GM23338 (cell line): ENCODE data around the gene OTOG. TPM values are rescaled to one million over a fixed set of nuclear protein-coding genes. Genes with fewer than 3 reads are reported as not detected.

Source experiments
- ATAC-seq: fragments of 200-7000 bp; cut with Tn5 transposase; 3 replicates; pipeline ENCODE4 v1.9.1; 2020
- DNase-seq: peaks from one replicate; pipeline ENCODE4 v3.0.0-alpha.2; 2015; ENCODE audit warnings: low spot score
- H2AFZ ChIP-seq: fragments of 200-600 bp; sonication (generic); 2 replicates; pipeline ENCODE4 v1.8.0; 2016; ENCODE audit warnings: antibody characterized with exemption, mild to moderate bottlenecking, moderate library complexity
- H3F3A ChIP-seq: fragments of 200-600 bp; sonication (generic); replicated peaks from 2 replicates; pipeline ENCODE4 v1.8.0; 2017; ENCODE audit warnings: antibody characterized with exemption, mixed run types, low read depth
- H3K27ac ChIP-seq: fragments of 200-600 bp; sonication (generic); 2 replicates; pipeline ENCODE4 v1.6.1; 2016; ENCODE audit warnings: low read depth
- H3K27me3 ChIP-seq: fragments of 200-600 bp; sonication (generic); 2 replicates; pipeline ENCODE4 v1.8.0; 2016; ENCODE audit warnings: mild to moderate bottlenecking, mixed run types, moderate library complexity; ENCODE audit not compliant: insufficient read depth
- H3K36me3 ChIP-seq: fragments of 200-600 bp; sonication (generic); 2 replicates; pipeline ENCODE4 v1.8.0; 2016; ENCODE audit warnings: mild to moderate bottlenecking; ENCODE audit not compliant: insufficient read depth
- H3K4me1 ChIP-seq: fragments of 200-600 bp; sonication (generic); 2 replicates; pipeline ENCODE4 v1.8.0; 2016; ENCODE audit warnings: mild to moderate bottlenecking, moderate library complexity; ENCODE audit not compliant: insufficient read depth
- H3K4me2 ChIP-seq: fragments of 200-600 bp; sonication (generic); 2 replicates; pipeline ENCODE4 v1.7.1; 2017; ENCODE audit warnings: mixed run types
- H3K4me3 ChIP-seq: fragments of 200-600 bp; sonication (generic); 2 replicates; pipeline ENCODE4 v1.6.1; 2016; ENCODE audit warnings: mixed run types
- H3K79me2 ChIP-seq: fragments of 200-600 bp; sonication (generic); replicated peaks from 2 replicates; pipeline ENCODE4 v1.8.0; 2017; ENCODE audit warnings: mild to moderate bottlenecking; ENCODE audit not compliant: insufficient read depth
- H3K9me2 ChIP-seq: fragments of 200-600 bp; sonication (generic); 2 replicates; pipeline ENCODE4 v1.8.0; 2017; ENCODE audit not compliant: insufficient read depth
- H4K20me1 ChIP-seq: fragments of 200-600 bp; sonication (generic); replicated peaks from 2 replicates; pipeline ENCODE4 v1.8.0; 2017; ENCODE audit warnings: mild to moderate bottlenecking; ENCODE audit not compliant: insufficient read depth
- H3K27ac Mint-ChIP-seq: 2 replicates; pipeline ENCODE4 v1.8.0; 2020; ENCODE audit warnings: inconsistent platforms, mild to moderate bottlenecking, moderate library complexity, mixed read lengths
- H3K27me3 Mint-ChIP-seq: 3 replicates; pipeline ENCODE4 v1.8.0; 2022; ENCODE audit warnings: low read depth, mild to moderate bottlenecking, moderate library complexity, mixed read lengths, inconsistent platforms; ENCODE audit not compliant: insufficient read depth, poor library complexity
- H3K36me3 Mint-ChIP-seq: 3 replicates; pipeline ENCODE4 v1.8.0; 2021; ENCODE audit warnings: low read depth, mild to moderate bottlenecking, inconsistent platforms, moderate library complexity, mixed read lengths
- H3K4me1 Mint-ChIP-seq: 3 replicates; pipeline ENCODE4 v1.8.0; 2020; ENCODE audit warnings: mild to moderate bottlenecking, inconsistent platforms, mixed read lengths
- H3K4me3 Mint-ChIP-seq: 3 replicates; pipeline ENCODE4 v1.8.0; 2021; ENCODE audit warnings: moderate library complexity, mild to moderate bottlenecking, inconsistent platforms, mixed read lengths
- H3K9me3 Mint-ChIP-seq: 3 replicates; pipeline ENCODE4 v1.8.0; 2020; ENCODE audit warnings: moderate library complexity, mild to moderate bottlenecking, inconsistent platforms, mixed read lengths
- JUNB ChIP-seq: IDR thresholded peaks from one replicate; pipeline ENCODE4 v1.6.1; 2016; ENCODE audit warnings: antibody characterized with exemption; ENCODE audit not compliant: unreplicated experiment
- NANOG ChIP-seq: IDR thresholded peaks from 2 replicates; pipeline ENCODE4 v1.6.1; 2016; ENCODE audit warnings: antibody characterized with exemption, borderline replicate concordance
- POLR2AphosphoS5 ChIP-seq: IDR thresholded peaks from 2 replicates; pipeline ENCODE4 v1.6.1; 2016; ENCODE audit warnings: antibody characterized with exemption, low read depth
- ZNF114 ChIP-seq: fragments of 250-450 bp; sonication (Bioruptor Pico); IDR thresholded peaks from 2 replicates; pipeline ENCODE4 v1.5.0; 2020; ENCODE audit warnings: mild to moderate bottlenecking, moderate library complexity
- polyA plus RNA-seq: library from polyadenylated mRNA; unstranded; fragments of >200 nt; fragmentation: Nextera tagmentation; extraction: Ambion mirVana; gene quantifications from 2 replicates; pipeline ENCODE4 v1.2.1, GENCODE V29; 2016
- total RNA-seq: library from RNA; depleted of rRNA; stranded (reverse); fragments of >200 nt; shearing (Covaris generic); gene quantifications from 2 replicates; pipeline ENCODE4 v1.2.3, GENCODE V29; 2014
- TF ChIP-seq, protein P1 (sequence below): fragments of 250-450 bp; sonication (Bioruptor Pico); IDR thresholded peaks from 2 replicates; pipeline ENCODE4 v1.5.0; 2020; ENCODE audit warnings: mild to moderate bottlenecking, moderate library complexity
- TF ChIP-seq, protein P2 (sequence below): IDR thresholded peaks from 2 replicates; pipeline ENCODE4 v1.6.1; 2016; ENCODE audit warnings: antibody characterized with exemption
- TF ChIP-seq, protein P3 (sequence below), 2 experiments: fragments of 200-600 bp in 1 of 2; sonication (generic) in 1 of 2; conservative IDR thresholded peaks; 2 replicates each; pipeline versions ENCODE4 v1.5.1 to v1.6.1; 2016 to 2017; ENCODE audit warnings: antibody characterized with exemption in 2 of 2, low read depth in 2 of 2, mild to moderate bottlenecking in 2 of 2, moderate library complexity in 1 of 2

The OTOG gene
- total and polyA plus RNA-seq, 2 experiments from 2014 or later, result 0.40 to 0.52 TPM

DNA sequence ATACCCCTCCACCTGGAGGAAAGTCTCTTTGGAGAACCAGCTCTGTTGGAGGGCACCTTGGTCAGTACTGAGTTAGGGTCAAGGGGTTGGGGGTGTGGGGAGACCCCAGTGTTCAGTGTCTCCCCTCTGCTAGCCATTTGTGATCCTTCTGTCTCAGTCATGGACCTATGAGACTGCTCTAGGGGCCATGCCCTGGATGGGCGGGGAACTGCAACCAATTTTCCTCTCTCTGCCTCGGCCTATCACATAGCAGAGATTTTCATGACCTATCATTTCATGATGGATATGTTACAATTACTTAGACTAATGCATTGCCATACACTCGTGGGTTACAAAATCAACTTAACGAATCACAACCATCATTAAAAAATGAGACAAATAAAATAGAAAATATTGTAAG is 7.4 kb downstream of the OTOG start (continued):
- TF ChIP-seq, protein P1, sequence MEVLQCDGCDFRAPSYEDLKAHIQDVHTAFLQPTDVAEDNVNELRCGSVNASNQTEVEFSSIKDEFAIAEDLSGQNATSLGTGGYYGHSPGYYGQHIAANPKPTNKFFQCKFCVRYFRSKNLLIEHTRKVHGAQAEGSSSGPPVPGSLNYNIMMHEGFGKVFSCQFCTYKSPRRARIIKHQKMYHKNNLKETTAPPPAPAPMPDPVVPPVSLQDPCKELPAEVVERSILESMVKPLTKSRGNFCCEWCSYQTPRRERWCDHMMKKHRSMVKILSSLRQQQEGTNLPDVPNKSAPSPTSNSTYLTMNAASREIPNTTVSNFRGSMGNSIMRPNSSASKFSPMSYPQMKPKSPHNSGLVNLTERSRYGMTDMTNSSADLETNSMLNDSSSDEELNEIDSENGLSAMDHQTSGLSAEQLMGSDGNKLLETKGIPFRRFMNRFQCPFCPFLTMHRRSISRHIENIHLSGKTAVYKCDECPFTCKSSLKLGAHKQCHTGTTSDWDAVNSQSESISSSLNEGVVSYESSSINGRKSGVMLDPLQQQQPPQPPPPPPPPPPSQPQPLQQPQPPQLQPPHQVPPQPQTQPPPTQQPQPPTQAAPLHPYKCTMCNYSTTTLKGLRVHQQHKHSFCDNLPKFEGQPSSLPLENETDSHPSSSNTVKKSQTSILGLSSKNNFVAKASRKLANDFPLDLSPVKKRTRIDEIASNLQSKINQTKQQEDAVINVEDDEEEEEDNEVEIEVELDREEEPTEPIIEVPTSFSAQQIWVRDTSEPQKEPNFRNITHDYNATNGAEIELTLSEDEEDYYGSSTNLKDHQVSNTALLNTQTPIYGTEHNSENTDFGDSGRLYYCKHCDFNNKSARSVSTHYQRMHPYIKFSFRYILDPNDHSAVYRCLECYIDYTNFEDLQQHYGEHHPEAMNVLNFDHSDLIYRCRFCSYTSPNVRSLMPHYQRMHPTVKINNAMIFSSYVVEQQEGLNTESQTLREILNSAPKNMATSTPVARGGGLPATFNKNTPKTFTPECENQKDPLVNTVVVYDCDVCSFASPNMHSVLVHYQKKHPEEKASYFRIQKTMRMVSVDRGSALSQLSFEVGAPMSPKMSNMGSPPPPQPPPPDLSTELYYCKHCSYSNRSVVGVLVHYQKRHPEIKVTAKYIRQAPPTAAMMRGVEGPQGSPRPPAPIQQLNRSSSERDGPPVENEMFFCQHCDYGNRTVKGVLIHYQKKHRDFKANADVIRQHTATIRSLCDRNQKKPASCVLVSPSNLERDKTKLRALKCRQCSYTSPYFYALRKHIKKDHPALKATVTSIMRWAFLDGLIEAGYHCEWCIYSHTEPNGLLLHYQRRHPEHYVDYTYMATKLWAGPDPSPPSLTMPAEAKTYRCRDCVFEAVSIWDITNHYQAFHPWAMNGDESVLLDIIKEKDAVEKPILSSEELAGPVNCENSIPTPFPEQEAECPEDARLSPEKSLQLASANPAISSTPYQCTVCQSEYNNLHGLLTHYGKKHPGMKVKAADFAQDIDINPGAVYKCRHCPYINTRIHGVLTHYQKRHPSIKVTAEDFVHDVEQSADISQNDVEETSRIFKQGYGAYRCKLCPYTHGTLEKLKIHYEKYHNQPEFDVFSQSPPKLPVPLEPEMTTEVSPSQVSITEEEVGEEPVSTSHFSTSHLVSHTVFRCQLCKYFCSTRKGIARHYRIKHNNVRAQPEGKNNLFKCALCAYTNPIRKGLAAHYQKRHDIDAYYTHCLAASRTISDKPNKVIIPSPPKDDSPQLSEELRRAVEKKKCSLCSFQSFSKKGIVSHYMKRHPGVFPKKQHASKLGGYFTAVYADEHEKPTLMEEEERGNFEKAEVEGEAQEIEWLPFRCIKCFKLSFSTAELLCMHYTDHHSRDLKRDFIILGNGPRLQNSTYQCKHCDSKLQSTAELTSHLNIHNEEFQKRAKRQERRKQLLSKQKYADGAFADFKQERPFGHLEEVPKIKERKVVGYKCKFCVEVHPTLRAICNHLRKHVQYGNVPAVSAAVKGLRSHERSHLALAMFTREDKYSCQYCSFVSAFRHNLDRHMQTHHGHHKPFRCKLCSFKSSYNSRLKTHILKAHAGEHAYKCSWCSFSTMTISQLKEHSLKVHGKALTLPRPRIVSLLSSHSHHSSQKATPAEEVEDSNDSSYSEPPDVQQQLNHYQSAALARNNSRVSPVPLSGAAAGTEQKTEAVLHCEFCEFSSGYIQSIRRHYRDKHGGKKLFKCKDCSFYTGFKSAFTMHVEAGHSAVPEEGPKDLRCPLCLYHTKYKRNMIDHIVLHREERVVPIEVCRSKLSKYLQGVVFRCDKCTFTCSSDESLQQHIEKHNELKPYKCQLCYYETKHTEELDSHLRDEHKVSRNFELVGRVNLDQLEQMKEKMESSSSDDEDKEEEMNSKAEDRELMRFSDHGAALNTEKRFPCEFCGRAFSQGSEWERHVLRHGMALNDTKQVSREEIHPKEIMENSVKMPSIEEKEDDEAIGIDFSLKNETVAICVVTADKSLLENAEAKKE (CRISPR knock-in tag), result no peak
- TF ChIP-seq JUNB, result no peak
- no peak for TF ChIP-seq NANOG

DNA sequence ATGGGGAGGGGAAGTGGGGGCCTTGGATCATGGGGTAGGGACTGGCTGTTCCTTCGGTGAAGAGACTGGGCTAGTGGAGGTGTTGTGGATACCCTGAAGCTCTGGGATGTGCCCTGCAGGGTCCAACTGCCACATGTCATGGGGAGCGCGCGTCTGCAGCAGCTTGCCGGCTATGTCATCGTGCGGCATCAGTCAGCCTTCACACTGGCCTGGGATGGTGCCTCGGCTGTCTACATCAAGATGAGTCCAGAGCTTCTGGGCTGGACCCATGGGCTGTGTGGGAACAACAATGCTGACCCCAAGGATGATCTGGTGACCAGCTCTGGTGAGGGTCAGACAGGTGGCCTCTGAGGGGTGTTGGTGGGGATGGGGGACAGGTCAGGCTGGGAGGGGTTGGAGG is 9.9 kb downstream of the OTOG start:
- DNase-seq, result no peak
- H3K4me1 Mint-ChIP-seq, result no peaks in the 10 kb centered on the region; the same call in 2 of the 3 replicates
- ATAC-seq, result no peak
- H3K4me3 Mint-ChIP-seq, result no peak overlapping the region
- Histone ChIP-seq H4K20me1 (no peaks in the 10 kb centered on the region), H3K4me2 (no peak overlapping the region), H3F3A (no peaks in the 10 kb centered on the region), H3K36me3 (no peaks in the 10 kb centered on the region), H3K4me1 (no peaks in the 10 kb centered on the region), H3K27ac (no peak overlapping the region), H2AFZ (no peak overlapping the region), H3K27me3 (no peaks in the 10 kb centered on the region), H3K4me3 (no peak overlapping the region), H3K9me2 (no peaks in the 10 kb centered on the region), H3K79me2 (no peaks in the 10 kb centered on the region)
- no peak overlapping the region for H3K27ac Mint-ChIP-seq
- no peaks in the 10 kb centered on the region for H3K36me3 Mint-ChIP-seq
- no peaks in the 10 kb centered on the region for H3K9me3 Mint-ChIP-seq
- H3K27me3 Mint-ChIP-seq, result peaks cover 4% of the 10 kb centered on the region
- TF ChIP-seq, protein P2, sequence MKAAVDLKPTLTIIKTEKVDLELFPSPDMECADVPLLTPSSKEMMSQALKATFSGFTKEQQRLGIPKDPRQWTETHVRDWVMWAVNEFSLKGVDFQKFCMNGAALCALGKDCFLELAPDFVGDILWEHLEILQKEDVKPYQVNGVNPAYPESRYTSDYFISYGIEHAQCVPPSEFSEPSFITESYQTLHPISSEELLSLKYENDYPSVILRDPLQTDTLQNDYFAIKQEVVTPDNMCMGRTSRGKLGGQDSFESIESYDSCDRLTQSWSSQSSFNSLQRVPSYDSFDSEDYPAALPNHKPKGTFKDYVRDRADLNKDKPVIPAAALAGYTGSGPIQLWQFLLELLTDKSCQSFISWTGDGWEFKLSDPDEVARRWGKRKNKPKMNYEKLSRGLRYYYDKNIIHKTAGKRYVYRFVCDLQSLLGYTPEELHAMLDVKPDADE, result no peak
- TF ChIP-seq, protein P1 (CRISPR knock-in tag), result no peak
- TF ChIP-seq POLR2AphosphoS5, result no peak
- TF ChIP-seq, protein P3, sequence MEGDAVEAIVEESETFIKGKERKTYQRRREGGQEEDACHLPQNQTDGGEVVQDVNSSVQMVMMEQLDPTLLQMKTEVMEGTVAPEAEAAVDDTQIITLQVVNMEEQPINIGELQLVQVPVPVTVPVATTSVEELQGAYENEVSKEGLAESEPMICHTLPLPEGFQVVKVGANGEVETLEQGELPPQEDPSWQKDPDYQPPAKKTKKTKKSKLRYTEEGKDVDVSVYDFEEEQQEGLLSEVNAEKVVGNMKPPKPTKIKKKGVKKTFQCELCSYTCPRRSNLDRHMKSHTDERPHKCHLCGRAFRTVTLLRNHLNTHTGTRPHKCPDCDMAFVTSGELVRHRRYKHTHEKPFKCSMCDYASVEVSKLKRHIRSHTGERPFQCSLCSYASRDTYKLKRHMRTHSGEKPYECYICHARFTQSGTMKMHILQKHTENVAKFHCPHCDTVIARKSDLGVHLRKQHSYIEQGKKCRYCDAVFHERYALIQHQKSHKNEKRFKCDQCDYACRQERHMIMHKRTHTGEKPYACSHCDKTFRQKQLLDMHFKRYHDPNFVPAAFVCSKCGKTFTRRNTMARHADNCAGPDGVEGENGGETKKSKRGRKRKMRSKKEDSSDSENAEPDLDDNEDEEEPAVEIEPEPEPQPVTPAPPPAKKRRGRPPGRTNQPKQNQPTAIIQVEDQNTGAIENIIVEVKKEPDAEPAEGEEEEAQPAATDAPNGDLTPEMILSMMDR (conservative IDR thresholded peaks at IDR 0.05; ENCODE audit: low read depth in 2 of 2), result no peak
- TF ChIP-seq ZNF114, result no peak
